SH-SY5Y (cell line): ENCODE data around the gene CREBL2.

ENCODE experiments used
- GATA2 ChIP-seq: IDR thresholded peaks from 2 replicates; pipeline ENCODE4 v1.6.1; 2011; ENCODE audit warnings: mild to moderate bottlenecking, low read depth, low read length
- GATA3 ChIP-seq: IDR thresholded peaks from 2 replicates; pipeline ENCODE4 v1.6.1; 2011; ENCODE audit warnings: low read depth, mild to moderate bottlenecking, low read length, moderate library complexity

GRCh38 chr12:12586879-12587675 is 24.6 kb upstream of the CREBL2 start:
- TF ChIP-seq GATA3 = no peak
- TF ChIP-seq GATA2 = no peak
